Naive thymus-derived CD4-positive, alpha-beta T cell (primary cell): ENCODE measurements around the gene GNAS-AS1. TPM values are rescaled to one million over a fixed set of nuclear protein-coding genes. Genes with fewer than 3 reads are reported as not detected.

Source experiments
- ATAC-seq: fragments of 150-1000 bp; cut with Tn5 transposase; 2 replicates; pipeline ENCODE4 v1.10.0; 2021; ENCODE audit warnings: mild to moderate bottlenecking, moderate library complexity
- CTCF ChIA-PET: fragments of 350-600 bp; sonication (Branson Sonifier 250); formaldehyde crosslinking; loops from one replicate; lab custom pipeline; 2021; ENCODE audit warnings: antibody characterized with exemption; lab: Charles Lee
- POLR2A ChIA-PET: fragments of 350-600 bp; sonication (Branson Sonifier 250); formaldehyde crosslinking; loops from one replicate; lab custom pipeline; 2021; ENCODE audit warnings: antibody characterized with exemption, inconsistent platforms; lab: Charles Lee
- DNase-seq, 9 donors: peaks; one replicate each; pipeline versions ENCODE4 v3.0.0 to v3.0.0-alpha.2; 2020 to 2022; ENCODE audit warnings: mixed read lengths in 1 of 9
- H3K27ac ChIP-seq: one replicate; pipeline ENCODE4 v1.7.0; 2013; ENCODE audit warnings: mild to moderate bottlenecking, low read depth, low read length, moderate library complexity
- H3K27me3 ChIP-seq, 2 donors: one replicate each; pipeline ENCODE4 v1.7.0; 2013; ENCODE audit warnings: low read length in 2 of 2, mild to moderate bottlenecking in 2 of 2, moderate library complexity in 2 of 2; ENCODE audit not compliant: control insufficient read depth in 2 of 2, insufficient read depth in 2 of 2
- H3K36me3 ChIP-seq, 3 experiments: 1 replicate in 2 of 3; 2 replicates in 1 of 3; pipeline ENCODE4 v1.7.0; 2013; ENCODE audit warnings: low read length in 3 of 3, mild to moderate bottlenecking in 3 of 3, moderate library complexity in 1 of 3; ENCODE audit not compliant: insufficient read depth in 3 of 3, control insufficient read depth in 2 of 3
- H3K4me1 ChIP-seq, 2 donors: one replicate each; pipeline ENCODE4 v1.7.0; 2013; ENCODE audit warnings: low read length in 2 of 2, mild to moderate bottlenecking in 2 of 2, moderate library complexity in 1 of 2; ENCODE audit not compliant: control insufficient read depth in 2 of 2, insufficient read depth in 2 of 2
- H3K4me3 ChIP-seq: 2 replicates; pipeline ENCODE4 v1.7.0; 2013; ENCODE audit warnings: mild to moderate bottlenecking, low read length
- H3K9me3 ChIP-seq, 3 experiments: 1 replicate in 2 of 3; 2 replicates in 1 of 3; pipeline ENCODE4 v1.7.0; 2013; ENCODE audit warnings: low read length in 3 of 3; ENCODE audit not compliant: control insufficient read depth in 2 of 3
- H3K27ac Mint-ChIP-seq, 9 donors: one replicate each; pipeline ENCODE4 v1.8.0; 2020 to 2022; ENCODE audit warnings: mixed read lengths in 9 of 9, mild to moderate bottlenecking in 8 of 9, moderate library complexity in 5 of 9, inconsistent platforms in 2 of 9
- H3K27me3 Mint-ChIP-seq, 5 donors: one replicate each; pipeline ENCODE4 v1.8.0; 2021 to 2022; ENCODE audit warnings: mixed read lengths in 5 of 5, mild to moderate bottlenecking in 1 of 5
- H3K36me3 Mint-ChIP-seq, 5 donors: one replicate each; pipeline ENCODE4 v1.8.0; 2020 to 2022; ENCODE audit warnings: mixed read lengths in 5 of 5, mild to moderate bottlenecking in 3 of 5, inconsistent platforms in 1 of 5
- H3K4me1 Mint-ChIP-seq, 7 donors: one replicate each; pipeline ENCODE4 v1.8.0; 2020 to 2022; ENCODE audit warnings: mixed read lengths in 7 of 7, mild to moderate bottlenecking in 3 of 7, inconsistent platforms in 1 of 7
- H3K4me3 Mint-ChIP-seq, 10 donors: one replicate each; pipeline ENCODE4 v1.8.0; 2020 to 2022; ENCODE audit warnings: mild to moderate bottlenecking in 10 of 10, mixed read lengths in 10 of 10, moderate library complexity in 6 of 10, inconsistent platforms in 2 of 10
- H3K9me3 Mint-ChIP-seq, 11 donors: one replicate each; pipeline ENCODE4 v1.8.0; 2020 to 2022; ENCODE audit warnings: mixed read lengths in 11 of 11, mild to moderate bottlenecking in 4 of 11, inconsistent platforms in 1 of 11, moderate library complexity in 1 of 11
- intact Hi-C, 2 donors: fragments of 100-400 bp; cut with micrococcal nuclease; formaldehyde crosslinking; loops; one replicate each; pipeline ENCODE4 v1.15.1; 2023
- polyA plus RNA-seq, 2 donors: library from polyadenylated mRNA; unstranded; fragments of 300-500 nt; fragmentation: Illumina TruSeq; gene quantifications; one replicate each; pipeline ENCODE4 v1.2.3, GENCODE V29; 2021
- total RNA-seq, 6 experiments: library from RNA in 5 of 6; stranded (reverse) in 5 of 6; gene quantifications; 1 replicate in 5 of 6; 2 replicates in 1 of 6; pipeline ENCODE4 v1.2.3 and lab custom pipeline; 2021 to 2026

The GNAS-AS1 gene
- total and polyA plus RNA-seq, 7 experiments from 2014 or later, result 0.13 to 2.0 (median 1.5) TPM; not detected in 2

DNA sequence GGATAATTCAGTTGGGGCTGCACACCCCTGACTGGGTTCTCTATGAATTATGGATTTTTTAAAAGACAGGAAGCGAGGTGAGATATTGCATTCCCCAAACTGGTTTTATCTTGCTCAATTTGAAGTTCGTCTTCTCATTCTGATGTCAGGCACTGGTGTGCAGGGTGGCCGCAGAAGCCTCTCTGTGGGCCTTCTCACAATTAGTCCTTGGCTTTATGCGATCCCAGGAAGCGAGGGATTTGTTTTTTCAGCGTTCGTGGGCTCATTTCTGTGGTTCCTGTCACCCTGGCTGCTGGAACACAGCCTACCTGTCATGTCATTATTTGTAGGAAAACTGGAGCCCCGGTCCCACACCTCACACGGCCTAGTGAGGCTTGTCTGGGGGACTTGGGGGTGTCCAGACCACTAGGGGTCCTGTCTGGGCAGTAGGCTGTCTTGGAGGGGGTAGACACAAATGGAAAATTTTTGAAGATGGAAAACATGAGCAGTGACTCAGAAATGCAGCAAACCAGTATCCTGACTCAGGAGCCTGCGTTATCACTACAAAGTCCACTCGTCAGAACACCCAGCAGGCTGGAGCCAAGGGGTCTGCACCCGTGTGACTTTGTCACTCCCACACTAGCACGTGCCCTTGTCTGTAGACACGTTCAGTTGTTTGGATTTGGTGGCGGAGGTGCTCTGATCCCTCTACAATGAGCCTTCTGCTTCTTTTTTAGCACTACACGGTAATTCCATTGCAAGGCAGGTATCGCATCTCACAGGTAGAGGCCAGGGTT, 42.2 kb downstream of the GNAS-AS1 start:
- Histone ChIP-seq H3K27ac (no peak overlapping the region), H3K4me3 (no peak overlapping the region), H3K9me3 (no peaks in the 10 kb centered on the region), H3K36me3 (no peaks in the 10 kb centered on the region), H3K4me1 (no peaks in the 10 kb centered on the region), H3K27me3 (no peaks in the 10 kb centered on the region)
- no peak overlapping the region for H3K4me3 Mint-ChIP-seq
- intact Hi-C loops, result no loop called here
- no peak for DNase-seq
- H3K9me3 Mint-ChIP-seq, result peaks cover 0 to 2% (median 0%) of the 10 kb centered on the region in 11 donors
- ChIA-PET CTCF (no interaction called here), POLR2A (no interaction called here)
- peaks cover 4 to 35% (median 19%) of the 10 kb centered on the region in 5 donors for H3K27me3 Mint-ChIP-seq
- H3K27ac Mint-ChIP-seq, result no peak overlapping the region
- no peaks in the 10 kb centered on the region for H3K36me3 Mint-ChIP-seq
- no peak for ATAC-seq
- no peaks in the 10 kb centered on the region for H3K4me1 Mint-ChIP-seq

DNA sequence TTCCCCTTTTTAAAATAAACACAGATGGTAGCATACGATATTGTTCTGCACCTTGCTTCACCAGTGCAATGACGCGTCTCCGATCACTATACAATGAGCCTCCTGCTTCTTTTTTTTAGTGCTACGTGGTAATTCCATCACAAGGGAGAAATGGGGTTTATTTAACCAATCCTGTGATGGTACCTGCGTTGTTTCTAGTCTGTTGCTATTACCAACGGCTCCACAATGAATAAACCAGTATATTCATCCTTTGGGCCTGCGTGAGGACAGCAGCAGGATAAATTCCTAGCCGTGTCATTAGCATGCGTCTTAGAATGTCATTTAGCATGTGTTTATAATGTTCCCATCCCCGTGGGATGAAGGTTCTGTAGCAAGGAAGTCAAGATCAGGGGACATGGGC, 42.9 kb downstream of the GNAS-AS1 start:
- no peaks in the 10 kb centered on the region for H3K4me1 ChIP-seq
- H3K27ac ChIP-seq, result no peak overlapping the region
- no peaks in the 10 kb centered on the region for H3K27me3 ChIP-seq
- intact Hi-C loops, result no loop called here
- Mint-ChIP-seq H3K36me3 (no peaks in the 10 kb centered on the region), H3K27ac (no peak overlapping the region), H3K27me3 (peaks cover 4 to 34% (median 17%) of the 10 kb centered on the region in 5 donors), H3K9me3 (peaks cover 0 to 2% (median 0%) of the 10 kb centered on the region in 11 donors), H3K4me1 (no peaks in the 10 kb centered on the region), H3K4me3 (no peak overlapping the region)
- ChIA-PET POLR2A (no interaction called here), CTCF (no interaction called here)
- H3K4me3 ChIP-seq, result no peak overlapping the region
- ATAC-seq (no peak), DNase-seq (no peak)
- H3K36me3 ChIP-seq, result no peaks in the 10 kb centered on the region
- H3K9me3 ChIP-seq, result no peaks in the 10 kb centered on the region

DNA sequence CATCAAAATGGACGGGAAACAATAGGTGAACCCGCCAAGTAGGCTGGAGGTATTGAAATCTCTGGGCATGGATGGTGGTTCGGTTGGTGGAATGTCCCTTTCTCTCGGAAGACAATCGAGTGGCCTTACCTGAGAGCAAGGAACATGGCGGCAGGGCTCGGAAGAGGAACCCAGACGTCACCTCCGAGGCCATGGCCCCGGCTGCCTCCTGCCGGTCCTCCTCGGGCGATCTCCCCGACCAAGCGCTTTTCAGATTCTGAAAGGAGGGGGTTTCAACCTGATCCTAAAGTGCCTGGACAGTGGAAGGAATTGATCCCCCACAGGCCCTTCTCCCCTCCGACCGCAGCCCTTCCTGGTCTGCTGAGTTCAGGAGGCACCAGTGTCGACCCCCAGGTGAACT, 47.2 kb downstream of the GNAS-AS1 start:
- peaks cover 0 to 2% (median 0%) of the 10 kb centered on the region in 11 donors for H3K9me3 Mint-ChIP-seq
- ATAC-seq (no peak), DNase-seq (no peak)
- no peaks in the 10 kb centered on the region for H3K27me3 ChIP-seq
- no peaks in the 10 kb centered on the region for H3K4me1 Mint-ChIP-seq
- H3K27me3 Mint-ChIP-seq, result peaks cover 4 to 27% (median 19%) of the 10 kb centered on the region in 5 donors
- ChIA-PET CTCF (no interaction called here), POLR2A (no interaction called here)
- H3K36me3 Mint-ChIP-seq, result no peaks in the 10 kb centered on the region
- H3K36me3 ChIP-seq, result no peaks in the 10 kb centered on the region
- intact Hi-C loops, result no loop called here
- no peak overlapping the region for H3K4me3 ChIP-seq
- no peak overlapping the region for H3K27ac ChIP-seq
- H3K4me1 ChIP-seq, result no peaks in the 10 kb centered on the region
- H3K9me3 ChIP-seq, result no peaks in the 10 kb centered on the region
- no peak overlapping the region for H3K27ac Mint-ChIP-seq
- H3K4me3 Mint-ChIP-seq, result no peak overlapping the region

DNA sequence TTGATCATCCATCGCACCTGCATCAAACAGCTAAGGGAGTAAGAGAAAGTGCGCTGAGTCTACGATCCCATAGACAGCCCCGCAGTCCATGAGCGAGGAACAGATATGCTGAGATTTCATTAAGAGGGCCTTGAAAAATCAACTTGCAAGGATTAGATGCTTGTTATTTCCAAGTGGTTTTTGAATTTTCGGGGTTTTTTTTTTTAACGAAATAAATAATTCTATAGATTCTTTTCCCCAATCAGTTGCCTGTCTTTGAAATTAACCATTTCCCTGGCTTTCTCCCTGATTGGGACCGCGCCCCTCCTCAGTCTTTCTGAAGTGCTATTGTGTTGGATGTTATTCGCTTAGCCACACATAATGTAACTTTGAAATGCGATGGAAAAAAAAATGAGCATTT, 48.6 kb downstream of the GNAS-AS1 start:
- H3K27me3 Mint-ChIP-seq, result peaks cover 4 to 25% (median 17%) of the 10 kb centered on the region in 5 donors
- no peak overlapping the region for H3K4me3 ChIP-seq
- CTCF ChIA-PET, result no interaction called here

DNA sequence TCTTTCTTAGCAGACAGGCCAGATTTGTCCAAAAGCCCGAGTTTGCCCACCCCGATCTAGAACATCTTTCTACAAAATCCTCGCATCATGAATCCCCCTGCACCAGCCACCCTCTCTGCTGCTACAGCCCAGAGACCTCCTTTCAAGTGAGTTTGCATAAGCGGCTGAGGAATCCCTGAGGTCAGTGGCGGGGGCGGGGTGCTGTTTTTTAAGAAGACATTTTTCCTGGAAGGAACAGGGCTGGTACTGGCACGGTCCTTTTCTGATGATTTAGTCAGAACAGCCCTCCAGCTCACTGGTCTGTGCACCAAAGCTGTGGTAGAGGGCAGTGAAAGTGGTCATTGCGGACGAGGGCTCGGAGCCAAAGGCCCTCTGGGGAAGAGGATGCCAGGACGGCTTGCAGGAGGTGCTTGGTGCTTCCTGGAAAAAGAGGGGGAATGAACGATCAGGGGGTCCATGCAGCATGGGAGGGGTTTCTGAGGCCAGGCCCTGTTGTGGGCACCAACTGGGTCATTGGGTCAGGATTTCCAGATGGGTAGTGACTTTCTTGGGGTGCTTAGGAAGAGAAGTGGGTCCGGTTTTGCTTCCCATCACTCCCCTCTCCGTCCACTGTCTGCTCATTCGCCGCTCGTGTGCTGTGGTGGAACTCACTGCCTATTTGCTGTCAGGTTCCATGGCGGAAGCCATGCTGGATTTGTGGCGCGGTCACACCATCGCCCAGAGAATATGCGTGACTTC, 50.4 kb downstream of the GNAS-AS1 start:
- DNase-seq (no peak), ATAC-seq (no peak)
- Histone ChIP-seq H3K9me3 (no peaks in the 10 kb centered on the region), H3K27ac (no peak overlapping the region), H3K36me3 (no peaks in the 10 kb centered on the region), H3K27me3 (no peaks in the 10 kb centered on the region), H3K4me1 (no peaks in the 10 kb centered on the region), H3K4me3 (no peak overlapping the region)
- Mint-ChIP-seq H3K4me3 (no peak overlapping the region), H3K27ac (no peak overlapping the region), H3K36me3 (no peaks in the 10 kb centered on the region), H3K27me3 (peaks cover 4 to 24% (median 16%) of the 10 kb centered on the region in 5 donors), H3K4me1 (no peaks in the 10 kb centered on the region), H3K9me3 (no peaks in the 10 kb centered on the region)
- ChIA-PET CTCF (no interaction called here), POLR2A (no interaction called here)
- intact Hi-C loops, result no loop called here

More for the DNA sequence above, 48.6 kb downstream of the GNAS-AS1 start:
- Histone ChIP-seq H3K36me3 (no peaks in the 10 kb centered on the region), H3K27ac (no peak overlapping the region), H3K4me1 (no peaks in the 10 kb centered on the region), H3K9me3 (no peaks in the 10 kb centered on the region), H3K27me3 (no peaks in the 10 kb centered on the region)
- ATAC-seq (no peak), DNase-seq (no peak)
- POLR2A ChIA-PET, result no interaction called here
- H3K36me3 Mint-ChIP-seq, result no peaks in the 10 kb centered on the region
- no peak overlapping the region for H3K27ac Mint-ChIP-seq
- H3K4me3 Mint-ChIP-seq, result no peak overlapping the region
- no peaks in the 10 kb centered on the region for H3K4me1 Mint-ChIP-seq
- H3K9me3 Mint-ChIP-seq, result no peaks in the 10 kb centered on the region
- intact Hi-C loops, result no loop called here

DNA sequence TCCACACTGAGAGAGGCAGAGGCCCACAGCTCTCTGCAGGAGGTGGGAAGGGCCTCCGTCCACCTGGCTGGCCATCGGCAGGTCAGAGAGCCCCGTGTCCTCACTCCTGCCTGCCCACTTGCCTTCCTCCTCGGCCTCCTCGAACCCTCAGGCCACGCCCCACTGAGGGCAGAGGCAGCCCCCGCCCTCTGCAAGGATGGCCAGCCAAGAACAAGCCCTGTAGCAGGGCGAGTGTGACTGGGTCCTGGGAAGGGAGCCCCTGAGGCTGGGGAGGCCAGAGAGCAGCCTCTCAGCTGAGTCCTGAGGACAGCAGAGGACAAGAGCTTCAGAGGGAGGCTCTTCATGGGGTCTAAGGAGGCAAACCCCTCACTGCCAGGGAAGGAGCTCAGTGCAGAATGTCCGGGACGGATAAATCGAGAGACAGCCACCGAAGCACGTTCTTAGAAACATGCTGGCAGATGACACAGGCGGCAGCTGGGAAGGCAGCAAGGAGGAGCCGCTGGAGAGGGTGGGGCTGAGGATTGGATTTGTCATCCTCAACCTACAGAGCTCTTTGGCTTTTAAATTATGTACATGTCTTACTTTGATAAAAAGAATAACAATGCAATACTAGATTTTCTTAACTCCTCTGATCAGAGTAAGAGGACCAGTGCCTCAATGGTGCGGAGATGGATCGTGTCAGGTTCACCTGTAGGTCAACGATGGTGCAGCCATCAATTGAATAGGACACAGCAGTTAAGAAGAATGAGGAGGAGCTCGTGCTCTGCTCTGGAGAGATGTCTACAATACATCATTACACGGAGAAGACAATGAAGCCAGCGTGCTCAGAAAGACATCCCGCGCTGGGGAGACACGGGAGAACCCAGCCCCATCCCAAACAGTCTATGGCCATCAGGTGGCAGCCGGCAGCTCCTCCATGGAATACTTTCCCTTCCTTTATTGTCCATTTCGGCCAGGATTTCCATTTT, 53.0 kb downstream of the GNAS-AS1 start:
- DNase-seq (no peak), ATAC-seq (no peak)
- H3K27ac Mint-ChIP-seq, result no peak overlapping the region
- POLR2A ChIA-PET, result no interaction called here
- CTCF ChIA-PET, result no interaction called here
- no peaks in the 10 kb centered on the region for H3K4me1 Mint-ChIP-seq
- H3K9me3 ChIP-seq, result no peaks in the 10 kb centered on the region
- H3K27ac ChIP-seq, result no peak overlapping the region
- H3K4me3 Mint-ChIP-seq, result no peak overlapping the region
- H3K27me3 Mint-ChIP-seq, result peaks cover 0 to 14% (median 11%) of the 10 kb centered on the region in 5 donors
- intact Hi-C loops, result no loop called here
- H3K27me3 ChIP-seq, result no peaks in the 10 kb centered on the region
- no peaks in the 10 kb centered on the region for H3K4me1 ChIP-seq
- H3K36me3 ChIP-seq, result no peaks in the 10 kb centered on the region
- no peak overlapping the region for H3K4me3 ChIP-seq
- no peaks in the 10 kb centered on the region for H3K9me3 Mint-ChIP-seq
- H3K36me3 Mint-ChIP-seq, result no peaks in the 10 kb centered on the region
